Suprapubic skin (tissue), 4 donors: Measurements from ENCODE around the gene ETV5. TPM values are rescaled to one million over a fixed set of nuclear protein-coding genes. Genes with fewer than 3 reads are reported as not detected.

ENCODE experiments used
- DNase-seq, 2 donors: peaks; one replicate each; pipeline ENCODE4 v3.0.0-alpha.2; 2019; ENCODE audit warnings: low spot score in 2 of 2
- H3K27ac ChIP-seq: fragments of 200-600 bp; sonication (generic); one replicate; pipeline ENCODE4 v1.5.1; 2019
- H3K27me3 ChIP-seq: fragments of 200-600 bp; sonication (generic); one replicate; pipeline ENCODE4 v1.5.1; 2019
- H3K36me3 ChIP-seq: fragments of 200-600 bp; sonication (generic); one replicate; pipeline ENCODE4 v1.5.1; 2019
- H3K4me1 ChIP-seq: fragments of 200-600 bp; sonication (generic); one replicate; pipeline ENCODE4 v1.5.1; 2019
- H3K4me3 ChIP-seq: fragments of 200-600 bp; sonication (generic); one replicate; pipeline ENCODE4 v1.5.1; 2019; ENCODE audit warnings: mild to moderate bottlenecking
- H3K9me3 ChIP-seq: fragments of 200-600 bp; sonication (generic); one replicate; pipeline ENCODE4 v1.5.1; 2019
- EP300 ChIP-seq: sonication (generic); formaldehyde crosslinking; IDR thresholded peaks from one replicate; pipeline ENCODE4 v1.6.1; 2017; ENCODE audit warnings: antibody characterized with exemption
- POLR2A ChIP-seq, 2 donors: fragments of 450-650 bp; IDR thresholded peaks; one replicate each; pipeline ENCODE4 v1.6.1; 2017; ENCODE audit warnings: antibody characterized with exemption in 2 of 2, mild to moderate bottlenecking in 2 of 2, moderate library complexity in 2 of 2
- POLR2AphosphoS5 ChIP-seq, 3 donors: sonication (generic); formaldehyde crosslinking; IDR thresholded peaks; one replicate each; pipeline ENCODE4 v1.6.1; 2017; ENCODE audit warnings: antibody characterized with exemption in 3 of 3
- WGBS: methylation state at CpG from one replicate; pipeline ENCODE4 v1.1.5; 2018; 5-methylcytosine and 5-hydroxymethylcytosine counted together
- total RNA-seq, 4 donors: library from RNA; depleted of rRNA; stranded (reverse); fragments of >200 nt; gene quantifications; one replicate each; pipeline ENCODE4 v1.1.0, GENCODE V29; 2016
- TF ChIP-seq, protein P1 (sequence below), 2 donors: fragments of 200-600 bp in 1 of 2; fragments of 450-650 bp in 1 of 2; sonication (generic) in 1 of 2; IDR thresholded peaks; one replicate each; pipeline ENCODE4 v1.5.1; 2016 to 2019; ENCODE audit warnings: antibody characterized with exemption in 2 of 2, mild to moderate bottlenecking in 1 of 2, moderate library complexity in 1 of 2

Gene ETV5
- total RNA-seq, 4 donors from 2014 or later = 11.2 to 28.6 (median 16.7) TPM

DNA sequence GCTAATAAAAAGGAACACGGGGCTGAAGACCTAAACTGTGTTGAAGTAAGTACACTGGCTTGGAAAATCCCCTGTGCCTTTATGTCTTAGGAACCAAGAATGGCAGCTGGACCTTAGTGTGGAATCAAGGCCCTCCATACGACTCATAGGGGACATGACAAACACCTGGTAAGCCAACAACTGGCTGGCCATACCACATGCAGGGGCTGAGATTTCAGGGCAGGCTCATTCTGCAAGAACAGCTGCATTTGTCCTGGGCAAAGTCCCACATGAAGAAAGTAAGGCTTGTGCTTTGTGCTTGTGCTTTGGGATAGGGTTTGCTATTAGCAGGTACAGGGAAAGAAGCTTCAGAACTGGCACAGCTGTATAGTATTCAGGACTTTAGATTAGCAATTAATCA is 18.0 kb downstream of the ETV5 start:
- TF ChIP-seq POLR2AphosphoS5 (IDR thresholded peaks at IDR 0.05) (no peak), EP300 (no peak), POLR2A (IDR thresholded peaks at IDR 0.05) (no peak)
- TF ChIP-seq, protein P1, sequence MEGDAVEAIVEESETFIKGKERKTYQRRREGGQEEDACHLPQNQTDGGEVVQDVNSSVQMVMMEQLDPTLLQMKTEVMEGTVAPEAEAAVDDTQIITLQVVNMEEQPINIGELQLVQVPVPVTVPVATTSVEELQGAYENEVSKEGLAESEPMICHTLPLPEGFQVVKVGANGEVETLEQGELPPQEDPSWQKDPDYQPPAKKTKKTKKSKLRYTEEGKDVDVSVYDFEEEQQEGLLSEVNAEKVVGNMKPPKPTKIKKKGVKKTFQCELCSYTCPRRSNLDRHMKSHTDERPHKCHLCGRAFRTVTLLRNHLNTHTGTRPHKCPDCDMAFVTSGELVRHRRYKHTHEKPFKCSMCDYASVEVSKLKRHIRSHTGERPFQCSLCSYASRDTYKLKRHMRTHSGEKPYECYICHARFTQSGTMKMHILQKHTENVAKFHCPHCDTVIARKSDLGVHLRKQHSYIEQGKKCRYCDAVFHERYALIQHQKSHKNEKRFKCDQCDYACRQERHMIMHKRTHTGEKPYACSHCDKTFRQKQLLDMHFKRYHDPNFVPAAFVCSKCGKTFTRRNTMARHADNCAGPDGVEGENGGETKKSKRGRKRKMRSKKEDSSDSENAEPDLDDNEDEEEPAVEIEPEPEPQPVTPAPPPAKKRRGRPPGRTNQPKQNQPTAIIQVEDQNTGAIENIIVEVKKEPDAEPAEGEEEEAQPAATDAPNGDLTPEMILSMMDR (IDR thresholded peaks at IDR 0.05) = no peak
- no peaks in the 10 kb centered on the region for H3K9me3 ChIP-seq
- no peak overlapping the region for H3K27ac ChIP-seq
- H3K27me3 ChIP-seq = no peaks in the 10 kb centered on the region
- no peak overlapping the region for H3K4me3 ChIP-seq
- H3K36me3 ChIP-seq = no peaks in the 10 kb centered on the region
- H3K4me1 ChIP-seq = peaks cover 19% of the 10 kb centered on the region
- no peak for DNase-seq
- WGBS = 81% methylated on average over 2 of the region's 2 CpGs

DNA sequence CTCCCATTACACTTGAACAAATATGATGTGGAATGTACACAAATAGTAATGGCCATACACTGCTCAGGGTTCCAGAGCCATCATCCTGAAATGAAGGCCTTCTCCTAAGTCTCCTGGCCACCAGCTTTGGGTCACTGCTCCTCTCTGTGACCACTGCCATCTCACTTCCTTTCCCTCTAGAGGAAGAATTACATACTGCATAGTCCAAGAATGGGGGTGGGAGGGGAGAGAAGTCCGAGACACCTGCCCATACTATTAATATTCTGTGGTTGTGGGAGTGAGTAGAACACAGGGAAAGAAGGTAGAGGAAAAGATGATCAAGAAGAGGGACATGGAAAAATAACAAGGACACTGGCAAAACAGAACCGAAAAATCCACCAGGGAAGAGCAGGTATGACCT is 20.6 kb downstream of the ETV5 start:
- 85% methylated on average over 2 of the region's 2 CpGs for WGBS
- H3K4me3 ChIP-seq = no peak overlapping the region
- H3K27me3 ChIP-seq = no peaks in the 10 kb centered on the region
- no peaks in the 10 kb centered on the region for H3K9me3 ChIP-seq
- H3K36me3 ChIP-seq = no peaks in the 10 kb centered on the region
- TF ChIP-seq POLR2A (IDR thresholded peaks at IDR 0.05) (no peak), POLR2AphosphoS5 (IDR thresholded peaks at IDR 0.05) (no peak), EP300 (no peak)
- TF ChIP-seq, protein P1 (IDR thresholded peaks at IDR 0.05) = no peak
- DNase-seq = no peak
- H3K27ac ChIP-seq = no peak overlapping the region
- peaks cover 17% of the 10 kb centered on the region for H3K4me1 ChIP-seq

DNA sequence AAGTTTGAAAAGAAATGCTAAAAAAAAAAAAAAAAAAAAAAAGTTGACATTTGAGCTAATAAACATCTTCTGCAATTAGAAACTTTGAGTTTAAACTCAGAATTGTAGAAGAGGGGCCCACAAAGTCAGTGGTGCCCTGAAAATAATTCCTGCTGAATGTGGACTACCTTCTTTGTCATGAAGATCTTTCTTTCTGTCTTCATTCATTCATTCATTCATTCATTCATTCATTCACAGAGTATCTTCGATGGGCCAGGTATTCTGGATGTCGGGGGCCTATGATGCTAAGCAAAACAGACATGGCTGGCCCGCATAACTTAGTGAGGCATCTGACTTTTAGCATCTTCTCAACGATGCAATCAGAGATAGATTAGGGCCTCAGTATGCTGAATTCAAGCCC is 24.6 kb downstream of the ETV5 start:
- no peak for DNase-seq
- Histone ChIP-seq H3K9me3 (no peaks in the 10 kb centered on the region), H3K36me3 (no peaks in the 10 kb centered on the region), H3K4me3 (no peak overlapping the region), H3K27me3 (no peaks in the 10 kb centered on the region), H3K27ac (no peak overlapping the region), H3K4me1 (peaks cover 7% of the 10 kb centered on the region)
- 89% methylated on average over 4 of the region's 4 CpGs for WGBS
- TF ChIP-seq POLR2A (IDR thresholded peaks at IDR 0.05) (no peak), POLR2AphosphoS5 (IDR thresholded peaks at IDR 0.05) (no peak), EP300 (no peak)
- TF ChIP-seq, protein P1 (IDR thresholded peaks at IDR 0.05) = no peak

DNA sequence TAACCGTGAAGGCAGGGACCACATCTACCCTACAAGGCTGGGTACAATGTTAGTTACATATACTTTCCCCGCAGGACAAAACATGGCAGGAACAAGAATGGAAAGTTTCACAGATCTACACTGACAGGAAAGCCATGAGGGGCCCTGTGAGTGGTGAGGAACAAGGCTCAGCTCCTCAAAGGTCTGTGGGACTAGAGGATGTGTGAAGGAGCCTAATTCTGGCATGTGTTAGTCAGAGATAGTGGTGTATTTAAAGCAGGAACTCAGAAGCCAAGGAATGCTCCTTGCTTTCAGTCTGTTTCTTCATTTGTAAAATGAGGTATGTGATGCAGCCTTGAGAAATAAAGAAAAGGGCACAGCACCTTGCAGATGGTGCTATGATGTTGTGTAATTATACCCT is 25.1 kb downstream of the ETV5 start:
- 88% methylated on average over 2 of the region's 2 CpGs for WGBS
- no peaks in the 10 kb centered on the region for H3K27me3 ChIP-seq

DNA sequence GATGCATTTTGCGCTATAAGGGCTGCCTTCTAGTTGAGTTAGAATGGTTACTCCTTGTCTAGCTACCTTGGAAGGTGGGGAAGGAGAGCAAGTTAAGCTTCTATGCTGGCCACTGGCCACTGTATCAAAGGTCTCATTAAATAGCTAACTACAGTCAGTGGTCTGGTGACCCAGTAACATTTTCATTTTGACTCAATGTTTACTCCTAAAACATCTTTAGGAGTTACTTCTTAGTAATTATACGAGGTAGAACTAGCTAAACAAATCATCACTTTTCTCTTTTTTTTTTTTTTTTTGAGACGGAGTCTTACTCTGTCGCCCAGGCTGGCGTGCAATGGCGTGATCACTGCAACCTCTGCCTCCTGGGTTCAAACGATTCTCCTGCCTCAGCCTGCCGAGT is 26.7 kb downstream of the ETV5 start:
- H3K4me3 ChIP-seq = no peak overlapping the region
- WGBS = 94% methylated on average over 8 of the region's 8 CpGs
- no peaks in the 10 kb centered on the region for H3K4me1 ChIP-seq
- peaks cover 4% of the 10 kb centered on the region for H3K36me3 ChIP-seq
- no peak for DNase-seq
- no peaks in the 10 kb centered on the region for H3K9me3 ChIP-seq
- no peaks in the 10 kb centered on the region for H3K27me3 ChIP-seq
- H3K27ac ChIP-seq = no peak overlapping the region
- TF ChIP-seq POLR2AphosphoS5 (IDR thresholded peaks at IDR 0.05) = no peak
- TF ChIP-seq, protein P1 (IDR thresholded peaks at IDR 0.05) = no peak
- no peak for TF ChIP-seq EP300
- TF ChIP-seq POLR2A (IDR thresholded peaks at IDR 0.05) = no peak

More for the DNA sequence above, 25.1 kb downstream of the ETV5 start:
- no peaks in the 10 kb centered on the region for H3K36me3 ChIP-seq
- no peak overlapping the region for H3K27ac ChIP-seq
- no peaks in the 10 kb centered on the region for H3K9me3 ChIP-seq
- H3K4me1 ChIP-seq = peaks cover 5% of the 10 kb centered on the region
- no peak for DNase-seq
- TF ChIP-seq POLR2A (IDR thresholded peaks at IDR 0.05) = no peak
- no peak for TF ChIP-seq EP300
- TF ChIP-seq POLR2AphosphoS5 (IDR thresholded peaks at IDR 0.05) = no peak
- TF ChIP-seq, protein P1 (IDR thresholded peaks at IDR 0.05) = no peak
- H3K4me3 ChIP-seq = no peak overlapping the region
